ENCODE measurements around the gene DPP6.

Gene DPP6

GRCh38 chr7:154698726-154699291 is 646.6 kb downstream of the DPP6 start:
- no peak for TF ChIP-seq CTCF (IDR thresholded peaks at IDR 0.05; ENCODE audit: low read depth, low read length)
- no peak for DNase-seq (ENCODE audit: extremely low read depth, low read depth)

DNA sequence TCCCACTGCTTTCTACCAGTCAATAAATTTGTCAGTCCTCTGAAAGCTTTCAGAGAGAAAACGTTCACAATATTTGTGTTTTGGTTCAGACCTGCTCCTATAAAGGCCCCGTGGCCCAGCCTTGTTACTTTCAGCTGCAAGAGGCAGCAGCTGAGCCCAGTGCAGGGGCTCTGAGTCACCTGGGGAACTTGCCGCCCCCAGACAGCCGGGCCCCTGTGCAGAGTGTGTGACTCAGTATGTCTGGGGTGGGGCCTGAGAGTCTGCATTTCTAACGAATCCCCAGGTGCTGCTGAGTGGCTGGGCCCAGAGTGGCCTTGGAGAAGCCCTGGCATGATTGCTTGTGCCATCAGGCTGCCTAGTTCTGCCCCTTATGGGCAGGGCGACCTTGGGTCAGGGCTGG is 647.2 kb downstream of the DPP6 start:
- no peak for TF ChIP-seq CTCF (IDR thresholded peaks at IDR 0.05; ENCODE audit: low read depth, low read length)
- no peak for DNase-seq (ENCODE audit: extremely low read depth, low read depth)

- no peak for DNase-seq (ENCODE audit: extremely low read depth, low read depth)
- TF ChIP-seq CTCF (IDR thresholded peaks at IDR 0.05; ENCODE audit: low read depth, low read length): no peak
These were observed 657.8 kb downstream of the DPP6 start for GRCh38 chr7:154709840-154710520.

- TF ChIP-seq CTCF (IDR thresholded peaks at IDR 0.05; ENCODE audit: low read depth, low read length): no peak
- DNase-seq (ENCODE audit: extremely low read depth, low read depth): no peak
These were observed 667.8 kb downstream of the DPP6 start for GRCh38 chr7:154720016-154720415.

DNA sequence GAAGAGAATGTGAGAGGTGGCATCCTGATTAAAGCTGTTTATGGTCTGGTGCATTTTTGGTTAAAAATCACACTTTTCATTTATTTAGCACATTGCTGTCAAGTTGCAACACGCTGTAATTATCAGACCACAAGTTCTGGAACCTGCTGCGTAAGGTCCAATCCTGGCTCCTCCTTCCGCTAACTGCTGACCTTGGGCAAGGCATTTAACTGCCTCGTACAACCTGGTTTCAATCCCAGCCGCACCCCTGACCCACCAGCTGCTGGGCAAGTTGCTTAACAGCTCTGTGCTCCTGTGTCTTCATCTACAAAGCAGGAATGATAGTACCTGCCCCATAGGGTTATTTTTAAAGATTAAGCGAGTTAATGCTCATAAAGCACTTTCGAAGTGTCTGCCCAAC is 668.9 kb downstream of the DPP6 start:
- TF ChIP-seq CTCF (IDR thresholded peaks at IDR 0.05; ENCODE audit: low read depth, low read length): no peak
- no peak for DNase-seq (ENCODE audit: extremely low read depth, low read depth)

GRCh38 chr7:154726368-154726767 is 674.2 kb downstream of the DPP6 start:
- TF ChIP-seq CTCF (IDR thresholded peaks at IDR 0.05; ENCODE audit: low read depth, low read length): no peak
- DNase-seq (ENCODE audit: extremely low read depth, low read depth): no peak

DNA sequence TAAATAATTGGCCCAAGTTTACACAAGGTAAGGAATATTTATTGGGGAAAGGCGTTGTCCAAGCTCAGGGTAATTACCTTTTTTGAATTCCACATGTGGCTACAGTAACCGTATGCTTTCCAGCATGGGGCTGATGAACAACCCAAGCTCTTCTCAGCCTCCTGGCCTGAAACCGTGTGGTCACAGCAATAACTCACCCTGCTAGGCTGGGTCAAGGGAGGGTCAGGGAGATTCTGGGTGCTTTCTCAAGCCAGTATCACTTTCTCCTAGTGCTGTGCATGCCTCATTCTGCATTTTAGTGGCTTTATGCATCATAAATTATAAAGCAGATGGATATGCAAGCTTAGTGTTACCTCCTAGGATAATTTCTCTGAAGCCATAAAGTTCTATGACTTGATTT is 676.9 kb downstream of the DPP6 start:
- no peak for DNase-seq (ENCODE audit: extremely low read depth, low read depth)
- no peak for TF ChIP-seq CTCF (IDR thresholded peaks at IDR 0.05; ENCODE audit: low read depth, low read length)
